ENCODE measurements around the gene ARHGAP22.
"Not testable (repeated sequence)": the region's sequence is repeated elsewhere in the genome, so short reads cannot be mapped to it uniquely, and the experiment has no call there.

The ARHGAP22 gene

DNA sequence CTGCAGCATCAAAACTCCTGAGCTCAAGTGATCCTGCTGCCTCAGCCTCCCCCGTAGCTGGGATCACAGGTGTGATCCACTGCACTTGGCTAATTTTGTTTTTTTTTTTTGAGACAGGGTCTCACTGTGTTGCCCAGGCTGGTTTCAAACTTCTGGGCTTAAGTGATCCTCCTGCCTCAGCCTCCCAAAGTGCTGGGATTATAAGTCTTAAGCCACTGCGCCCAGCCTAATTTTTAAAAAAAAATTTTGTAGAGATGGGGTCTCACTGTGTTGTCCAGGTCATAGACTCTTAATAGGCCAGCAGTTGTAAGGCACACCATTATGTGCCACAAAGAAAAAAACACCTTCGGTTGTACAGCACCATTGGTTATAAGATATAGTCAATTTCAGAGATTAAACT lies 176.0 kb downstream of the ARHGAP22 start:
- no peak for DNase-seq (ENCODE audit: low read depth, low spot score)

DNA sequence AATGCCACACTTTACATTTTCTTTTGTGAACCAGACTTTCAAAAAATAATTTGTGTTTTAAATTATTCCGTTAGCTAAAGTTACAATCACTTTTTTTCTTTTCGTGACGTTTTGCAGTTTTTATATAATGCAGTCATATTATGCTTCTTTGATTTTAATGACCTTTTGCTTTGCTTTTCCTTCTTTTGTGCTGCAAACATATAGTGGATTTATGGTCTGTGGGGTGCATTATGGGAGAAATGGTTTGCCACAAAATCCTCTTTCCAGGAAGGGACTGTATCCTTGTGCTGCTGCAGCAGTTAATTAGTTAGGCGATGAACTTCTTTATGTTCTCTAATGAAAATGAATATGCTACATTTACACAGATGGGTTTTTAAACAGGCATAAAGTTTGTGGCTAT lies 181.0 kb downstream of the ARHGAP22 start:
- DNase-seq (ENCODE audit: low read depth, low spot score): no peak

DNA sequence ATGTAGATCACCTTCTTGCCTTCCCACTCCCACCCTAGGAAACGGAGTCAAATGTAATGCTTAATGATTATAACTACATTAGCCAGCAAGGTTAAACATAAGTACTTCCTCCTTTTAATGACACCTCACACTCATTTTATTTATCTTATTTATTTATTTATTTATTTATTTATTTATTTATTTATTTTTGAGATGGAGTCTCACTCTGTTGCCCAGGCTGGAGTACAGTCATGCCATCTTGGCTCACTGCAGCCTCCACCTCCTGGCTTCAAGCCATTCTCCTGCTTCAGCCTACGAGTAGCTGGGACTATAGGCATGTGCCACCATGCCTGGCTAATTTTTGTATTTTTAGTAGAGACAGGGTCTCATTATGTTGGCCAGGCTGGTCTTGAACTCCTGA lies 183.0 kb downstream of the ARHGAP22 start:
- DNase-seq (ENCODE audit: low read depth, low spot score): not testable (repeated sequence)

DNA sequence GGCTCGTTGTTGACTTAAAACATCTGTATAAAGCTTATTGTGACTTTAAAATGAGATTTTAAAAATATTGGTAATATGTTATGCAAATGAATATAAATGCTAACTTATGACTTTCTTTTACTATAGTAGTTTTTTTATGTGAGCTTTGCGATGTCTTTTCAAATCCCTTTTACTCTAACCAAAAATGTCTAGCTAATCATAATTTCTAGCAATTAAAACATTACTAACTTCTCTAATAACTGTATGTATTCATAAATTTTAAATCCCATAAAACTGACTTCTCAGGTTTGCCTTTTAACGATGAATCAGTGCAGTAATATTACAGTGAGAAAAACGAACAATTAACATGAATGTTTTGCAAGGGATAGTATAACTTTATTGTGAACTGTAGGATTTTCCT lies 185.2 kb downstream of the ARHGAP22 start:
- DNase-seq (ENCODE audit: low read depth, low spot score): no peak

- DNase-seq (ENCODE audit: low read depth, low spot score): no peak
Observed at GRCh38 chr10:48418189-48418788, 186.6 kb downstream of the ARHGAP22 start.

DNA sequence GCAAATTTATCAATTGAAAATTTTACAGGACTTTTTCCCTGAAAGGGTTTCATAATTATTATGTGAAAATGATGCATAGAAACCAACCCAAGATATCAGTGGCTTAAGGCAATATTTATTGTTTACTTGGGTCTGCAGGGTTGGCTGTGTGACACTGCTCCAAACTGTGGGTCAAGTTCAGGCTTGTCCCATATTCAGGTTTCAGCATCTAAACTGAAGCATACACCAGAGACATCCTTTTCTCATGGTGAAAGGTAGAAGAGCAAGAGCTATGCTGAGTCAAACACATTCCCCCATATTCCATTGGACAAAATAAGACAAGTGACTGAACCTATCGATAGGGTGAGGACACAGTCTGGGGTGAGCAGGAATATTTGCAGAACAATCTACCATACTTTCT lies 187.5 kb downstream of the ARHGAP22 start:
- DNase-seq (ENCODE audit: low read depth, low spot score): no peak

GRCh38 chr10:48416584-48417232 lies 188.2 kb downstream of the ARHGAP22 start:
- DNase-seq (ENCODE audit: low read depth, low spot score): no peak

GRCh38 chr10:48414778-48415177 lies 190.1 kb downstream of the ARHGAP22 start:
- DNase-seq (ENCODE audit: low read depth, low spot score): no peak

DNA sequence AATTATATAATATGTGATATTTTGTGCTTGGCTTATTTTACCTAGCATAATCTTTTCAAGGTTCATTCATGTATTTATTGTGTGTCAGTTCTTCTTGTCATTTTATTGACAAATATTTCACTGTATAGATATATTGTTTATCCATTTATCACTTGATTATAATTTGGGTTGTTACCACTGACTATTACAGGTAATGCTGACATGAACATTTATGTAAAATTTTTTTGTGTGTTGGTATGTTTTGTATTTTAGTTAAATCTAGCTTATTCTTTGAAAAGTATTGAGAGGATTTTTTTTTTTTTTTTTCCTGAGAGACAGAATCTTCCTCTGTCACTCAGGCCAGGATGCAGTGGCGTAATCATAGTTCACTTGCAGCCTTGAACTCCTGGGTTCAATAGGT lies 190.7 kb downstream of the ARHGAP22 start:
- no peak for DNase-seq (ENCODE audit: low read depth, low spot score)

DNA sequence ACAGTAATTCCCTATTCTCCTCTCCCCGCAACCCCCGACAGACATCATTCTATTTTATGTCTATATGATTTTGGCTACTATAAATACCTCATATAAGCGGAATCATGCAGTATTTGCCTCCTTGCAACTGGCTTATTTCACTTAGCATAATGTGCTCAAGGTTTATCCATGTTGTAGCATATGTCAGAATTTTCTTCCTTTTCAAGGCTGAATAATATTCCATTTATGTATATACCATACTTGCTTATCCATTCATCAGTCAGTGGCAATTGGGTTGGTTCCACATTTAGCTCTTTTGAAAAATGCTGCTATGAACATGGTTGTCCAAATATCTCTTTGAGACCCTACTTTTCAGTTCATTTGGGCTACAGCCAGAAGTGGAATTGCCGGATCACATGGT lies 191.9 kb downstream of the ARHGAP22 start:
- DNase-seq (ENCODE audit: low read depth, low spot score): no peak

GRCh38 chr10:48412081-48412480 lies 192.8 kb downstream of the ARHGAP22 start:
- no peak for DNase-seq (ENCODE audit: low read depth, low spot score)

DNA sequence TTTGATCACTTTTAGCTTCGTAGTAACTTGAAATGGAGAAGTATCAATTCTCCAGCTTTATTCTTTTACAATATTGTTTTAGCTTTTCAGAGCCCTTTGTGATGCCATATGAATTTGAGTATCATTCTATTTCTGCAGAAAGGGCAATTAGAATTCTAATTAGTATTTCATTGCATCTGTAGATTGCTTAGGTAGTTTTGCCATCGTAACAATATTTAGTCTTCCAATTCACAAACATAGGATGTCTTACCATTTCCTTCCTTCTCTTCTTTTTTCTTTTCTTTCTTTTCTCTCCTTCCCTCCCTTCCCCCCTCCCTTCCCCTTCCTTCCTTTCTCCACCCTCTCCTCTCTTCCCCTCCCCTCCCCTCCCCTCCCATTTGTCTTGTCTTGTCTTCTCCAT lies 193.4 kb downstream of the ARHGAP22 start:
- DNase-seq (ENCODE audit: low read depth, low spot score): no peak

DNA sequence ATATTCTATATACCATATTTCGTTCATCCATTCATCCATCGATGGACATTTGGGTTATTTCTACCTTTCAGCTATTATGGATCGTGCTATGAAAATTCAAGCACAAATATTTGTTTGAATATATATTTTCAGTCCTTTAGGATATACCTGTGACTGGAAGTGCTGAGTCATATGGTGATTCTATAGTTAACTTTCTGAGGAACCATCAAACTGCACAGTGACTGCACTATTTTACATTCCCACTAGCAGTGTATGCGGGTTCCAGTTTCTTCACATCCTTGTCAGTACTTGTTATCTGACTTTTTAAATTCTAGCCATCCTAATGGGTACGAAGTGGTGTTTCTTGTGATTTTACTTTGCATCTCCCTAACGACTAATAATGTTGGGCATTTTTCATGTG lies 194.4 kb downstream of the ARHGAP22 start:
- DNase-seq (ENCODE audit: low read depth, low spot score): no peak

- DNase-seq (ENCODE audit: low read depth, low spot score): no peak
Observed at GRCh38 chr10:48406658-48407057, 198.2 kb downstream of the ARHGAP22 start.

DNA sequence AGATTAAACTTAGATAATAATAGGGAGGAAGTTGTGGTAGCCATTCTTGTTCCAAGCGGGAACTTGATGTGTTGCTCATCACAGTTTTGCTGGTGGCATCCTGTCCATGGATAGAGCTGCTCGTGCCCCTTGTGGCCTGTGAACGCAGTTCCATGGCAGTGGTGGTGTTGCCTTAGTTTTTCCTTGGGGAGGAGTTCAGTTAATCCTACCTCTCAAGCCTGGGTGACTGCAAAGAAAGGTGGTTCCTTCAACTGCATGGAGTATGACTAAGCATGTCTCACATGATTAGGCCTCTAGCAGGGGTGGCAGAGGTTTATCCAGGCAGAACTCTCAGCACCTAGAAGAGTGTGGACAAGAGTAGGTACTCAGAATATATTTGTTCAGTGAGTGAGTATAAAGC lies 198.7 kb downstream of the ARHGAP22 start:
- DNase-seq (ENCODE audit: low read depth, low spot score): peak; percentile 6

- DNase-seq (ENCODE audit: low read depth, low spot score): no peak
Observed at GRCh38 chr10:48404646-48405045, 200.2 kb downstream of the ARHGAP22 start.

GRCh38 chr10:48400850-48401220 lies 204.0 kb downstream of the ARHGAP22 start:
- DNase-seq (ENCODE audit: low read depth, low spot score): no peak

DNA sequence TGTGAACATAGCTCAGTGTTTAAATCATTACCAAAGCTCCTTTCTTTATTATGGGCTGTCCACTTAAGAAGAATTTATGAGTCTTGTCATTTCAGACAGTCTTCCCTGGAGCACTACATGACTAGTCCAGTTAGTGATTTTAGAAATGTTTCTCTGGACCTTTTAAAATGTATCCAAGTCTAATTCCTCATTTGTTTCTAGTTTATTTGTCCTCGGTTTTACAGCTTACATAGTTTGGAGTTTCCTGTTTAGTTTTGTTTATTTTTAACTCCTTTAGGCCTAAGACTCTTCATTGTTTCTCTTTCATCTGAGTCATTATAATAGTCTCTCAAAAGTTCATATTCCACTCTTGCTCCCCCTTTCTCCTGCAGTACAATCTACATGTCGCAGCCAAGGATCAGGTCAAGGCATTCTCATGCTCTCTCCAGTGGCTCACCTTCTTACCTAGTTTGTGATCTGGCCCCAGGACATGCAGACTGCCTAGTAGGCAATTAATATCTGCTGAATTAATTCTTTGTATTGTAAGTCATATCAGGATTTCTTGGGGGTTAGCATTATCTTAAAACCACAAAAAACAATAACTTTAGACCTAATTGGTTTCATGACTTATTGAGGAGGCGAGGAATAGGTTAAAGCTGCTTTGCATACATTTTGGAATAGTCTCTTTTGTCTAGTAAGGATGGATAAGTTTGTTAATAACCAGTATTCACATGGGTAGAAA lies 204.6 kb downstream of the ARHGAP22 start:
- no peak for DNase-seq (ENCODE audit: low read depth, low spot score)

DNA sequence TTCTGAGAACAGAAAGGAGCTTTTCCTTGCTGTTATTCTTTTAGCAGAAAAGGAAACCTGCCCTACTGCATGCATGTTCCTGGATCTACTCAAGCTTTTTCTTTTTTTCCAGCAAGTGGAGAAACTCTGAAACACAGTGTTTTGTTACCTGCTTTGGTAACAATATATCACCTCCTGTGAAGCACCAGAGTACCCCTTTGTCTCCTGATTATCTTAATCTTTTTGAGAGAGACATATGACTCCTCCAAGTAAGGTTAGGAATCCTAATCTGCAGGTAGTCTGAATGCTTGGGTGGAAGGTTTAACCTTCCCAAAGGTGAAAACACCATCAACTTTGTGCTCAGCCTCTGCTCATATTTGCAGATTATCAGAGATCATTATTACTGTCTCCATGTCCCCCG lies 205.3 kb downstream of the ARHGAP22 start:
- no peak for DNase-seq (ENCODE audit: low read depth, low spot score)

DNA sequence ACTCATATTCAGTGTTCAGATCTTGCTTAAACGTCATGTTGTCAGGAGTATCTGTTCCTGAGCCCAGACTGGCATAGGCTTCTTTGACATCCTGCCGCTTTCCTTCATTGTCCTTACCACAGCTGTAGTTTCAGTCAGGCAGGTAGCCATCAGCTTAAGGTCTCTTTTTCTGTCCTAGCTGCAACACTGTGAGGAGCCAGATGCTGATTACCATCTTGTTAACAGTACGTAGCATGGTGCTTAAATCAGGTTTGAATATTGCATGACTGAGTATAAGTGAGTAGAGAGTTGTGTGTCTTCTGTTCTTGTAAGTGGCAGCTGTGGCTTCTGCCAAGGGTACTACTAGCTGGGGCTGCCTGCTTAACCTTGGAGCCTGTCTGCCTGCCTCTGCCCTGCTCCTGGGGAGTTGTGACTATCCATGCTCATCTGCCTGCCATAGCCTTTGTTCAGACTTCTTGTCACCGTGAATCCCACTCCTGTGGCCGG lies 205.8 kb downstream of the ARHGAP22 start:
- peak; percentile 5 for DNase-seq (ENCODE audit: low read depth, low spot score)

- no peak for DNase-seq (ENCODE audit: low read depth, low spot score)
Observed at GRCh38 chr10:48398261-48398660, 206.6 kb downstream of the ARHGAP22 start.
